Neutrophil (primary cell): ENCODE measurements around the gene CACNA2D3.

Experiments
- H3K27ac ChIP-seq: fragments of 200-600 bp; sonication (generic); 2 replicates; pipeline ENCODE4 v1.5.1; 2016; ENCODE audit warnings: mild to moderate bottlenecking, moderate library complexity
- H3K27me3 ChIP-seq: fragments of 200-600 bp; sonication (generic); 2 replicates; pipeline ENCODE4 v1.6.0; 2016; ENCODE audit warnings: mild to moderate bottlenecking
- H3K36me3 ChIP-seq: fragments of 200-600 bp; sonication (generic); 2 replicates; pipeline ENCODE4 v1.5.1; 2017
- H3K4me1 ChIP-seq, 2 experiments: fragments of 200-600 bp in 1 of 2; sonication (generic) in 1 of 2; 1 replicate in 1 of 2; 2 replicates in 1 of 2; pipeline versions ENCODE4 v1.5.1 to v1.6.1; 2013 to 2016; ENCODE audit warnings: low read depth in 1 of 2, low read length in 1 of 2, mild to moderate bottlenecking in 1 of 2, moderate library complexity in 1 of 2; ENCODE audit not compliant: control insufficient read depth in 1 of 2, insufficient read depth in 1 of 2
- H3K4me3 ChIP-seq, 2 experiments: fragments of 200-600 bp in 1 of 2; sonication (generic) in 1 of 2; 1 replicate in 1 of 2; 2 replicates in 1 of 2; pipeline ENCODE4 v1.5.1; 2013 to 2016; ENCODE audit warnings: low read depth in 1 of 2, low read length in 1 of 2, mild to moderate bottlenecking in 1 of 2, moderate library complexity in 1 of 2
- H3K9me3 ChIP-seq: fragments of 200-600 bp; sonication (generic); 2 replicates; pipeline ENCODE4 v1.5.1; 2016
- TF ChIP-seq, protein P1 (sequence below): fragments of 200-600 bp; sonication (generic); IDR thresholded peaks from 2 replicates; pipeline ENCODE4 v1.5.1; 2016; ENCODE audit warnings: antibody characterized with exemption

Gene CACNA2D3

DNA sequence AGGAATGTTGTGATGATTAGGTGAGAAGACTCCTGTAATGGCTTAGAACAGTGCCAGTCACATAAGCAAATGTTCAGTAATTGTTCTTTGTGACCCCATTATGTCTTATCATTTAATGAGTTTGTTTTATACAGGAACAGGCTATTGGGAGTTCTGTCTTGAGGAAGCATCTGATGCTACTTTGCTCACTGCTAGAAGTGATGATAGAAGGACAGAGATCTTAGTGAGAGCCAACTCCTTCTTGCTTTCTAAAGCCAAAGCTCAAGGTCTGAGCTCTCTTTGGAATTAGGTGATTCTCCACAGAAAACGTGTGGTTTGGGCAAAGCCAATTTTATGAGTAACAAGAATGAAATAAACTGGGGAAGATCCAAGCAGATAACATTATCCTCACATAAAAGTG lies 590.7 kb downstream of the CACNA2D3 start:
- TF ChIP-seq, protein P1, sequence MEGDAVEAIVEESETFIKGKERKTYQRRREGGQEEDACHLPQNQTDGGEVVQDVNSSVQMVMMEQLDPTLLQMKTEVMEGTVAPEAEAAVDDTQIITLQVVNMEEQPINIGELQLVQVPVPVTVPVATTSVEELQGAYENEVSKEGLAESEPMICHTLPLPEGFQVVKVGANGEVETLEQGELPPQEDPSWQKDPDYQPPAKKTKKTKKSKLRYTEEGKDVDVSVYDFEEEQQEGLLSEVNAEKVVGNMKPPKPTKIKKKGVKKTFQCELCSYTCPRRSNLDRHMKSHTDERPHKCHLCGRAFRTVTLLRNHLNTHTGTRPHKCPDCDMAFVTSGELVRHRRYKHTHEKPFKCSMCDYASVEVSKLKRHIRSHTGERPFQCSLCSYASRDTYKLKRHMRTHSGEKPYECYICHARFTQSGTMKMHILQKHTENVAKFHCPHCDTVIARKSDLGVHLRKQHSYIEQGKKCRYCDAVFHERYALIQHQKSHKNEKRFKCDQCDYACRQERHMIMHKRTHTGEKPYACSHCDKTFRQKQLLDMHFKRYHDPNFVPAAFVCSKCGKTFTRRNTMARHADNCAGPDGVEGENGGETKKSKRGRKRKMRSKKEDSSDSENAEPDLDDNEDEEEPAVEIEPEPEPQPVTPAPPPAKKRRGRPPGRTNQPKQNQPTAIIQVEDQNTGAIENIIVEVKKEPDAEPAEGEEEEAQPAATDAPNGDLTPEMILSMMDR: no peak
- H3K4me3 ChIP-seq: no peak overlapping the region
- no peak overlapping the region for H3K27ac ChIP-seq
- H3K36me3 ChIP-seq: no peaks in the 10 kb centered on the region
- H3K9me3 ChIP-seq: no peaks in the 10 kb centered on the region
- H3K4me1 ChIP-seq: no peaks in the 10 kb centered on the region
- H3K27me3 ChIP-seq: no peaks in the 10 kb centered on the region

DNA sequence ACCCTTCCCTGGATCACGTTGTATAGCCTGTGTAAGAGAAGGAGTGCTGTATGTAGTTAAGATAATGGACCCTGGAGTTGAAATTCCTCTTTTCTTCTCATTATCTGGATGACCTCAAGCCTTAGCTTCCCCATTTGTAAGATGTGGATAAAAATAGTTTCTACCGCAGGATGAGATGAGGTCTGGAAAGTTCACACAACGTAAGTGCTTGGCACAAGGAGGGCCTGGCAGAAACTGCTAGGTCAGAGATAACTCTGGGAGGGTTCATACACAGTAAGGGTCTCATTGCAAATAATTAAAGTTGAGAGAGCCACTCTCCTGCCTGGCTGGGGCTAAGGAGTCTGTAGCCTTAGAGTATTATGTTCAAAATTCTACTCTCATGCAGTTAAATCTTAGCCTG lies 591.1 kb downstream of the CACNA2D3 start:
- Histone ChIP-seq H3K27ac (no peak overlapping the region), H3K9me3 (no peaks in the 10 kb centered on the region), H3K4me1 (no peaks in the 10 kb centered on the region), H3K27me3 (no peaks in the 10 kb centered on the region), H3K4me3 (no peak overlapping the region), H3K36me3 (no peaks in the 10 kb centered on the region)
- TF ChIP-seq, protein P1: no peak

DNA sequence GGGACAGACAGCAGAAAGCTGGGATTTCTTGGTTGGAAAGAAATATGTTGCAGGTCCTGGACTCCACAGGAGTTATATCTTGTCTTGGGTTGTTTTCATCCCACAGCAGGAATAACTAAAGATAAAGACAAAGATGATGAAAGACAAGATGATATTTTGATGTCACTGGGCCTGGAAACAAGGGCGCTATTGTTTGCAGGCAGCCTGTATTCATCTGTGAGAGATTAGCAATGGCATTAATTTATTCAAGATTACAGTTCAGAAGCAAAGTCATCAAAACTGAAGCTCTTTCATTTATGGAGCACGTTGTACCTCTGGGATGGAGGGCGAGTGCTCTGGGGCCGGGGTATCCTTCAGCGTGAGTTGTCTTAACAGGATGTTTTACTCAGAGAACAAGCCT lies 591.7 kb downstream of the CACNA2D3 start:
- Histone ChIP-seq H3K27me3 (no peaks in the 10 kb centered on the region), H3K9me3 (no peaks in the 10 kb centered on the region)
- TF ChIP-seq, protein P1: no peak

DNA sequence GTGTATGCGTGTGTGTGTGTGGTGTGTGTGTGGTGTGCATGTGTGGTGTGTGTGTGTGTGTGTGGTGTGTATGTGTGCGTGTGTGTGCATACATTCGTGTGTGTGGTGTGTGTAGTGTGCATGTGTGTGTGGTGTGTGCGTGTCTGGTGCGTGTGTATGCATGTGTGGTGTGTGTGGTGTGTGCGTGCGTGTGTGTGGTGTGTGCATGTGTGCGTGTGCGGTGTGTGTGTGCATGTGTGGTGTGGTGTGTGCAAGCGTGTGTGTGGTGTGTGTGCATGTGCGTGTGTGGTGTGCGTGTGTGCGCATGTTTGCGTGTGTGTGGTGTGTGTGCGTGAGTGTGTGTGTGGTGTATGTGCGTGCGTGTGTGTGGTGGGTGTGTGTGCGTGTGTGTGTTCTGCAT lies 595.2 kb downstream of the CACNA2D3 start:
- Histone ChIP-seq H3K4me3 (no peak overlapping the region), H3K4me1 (no peaks in the 10 kb centered on the region), H3K9me3 (no peaks in the 10 kb centered on the region), H3K36me3 (no peaks in the 10 kb centered on the region), H3K27ac (no peak overlapping the region), H3K27me3 (no peaks in the 10 kb centered on the region)
- TF ChIP-seq, protein P1: no peak

More for the DNA sequence above, 591.7 kb downstream of the CACNA2D3 start:
- no peak overlapping the region for H3K27ac ChIP-seq
- no peaks in the 10 kb centered on the region for H3K36me3 ChIP-seq
- no peak overlapping the region for H3K4me3 ChIP-seq
- H3K4me1 ChIP-seq: no peaks in the 10 kb centered on the region

DNA sequence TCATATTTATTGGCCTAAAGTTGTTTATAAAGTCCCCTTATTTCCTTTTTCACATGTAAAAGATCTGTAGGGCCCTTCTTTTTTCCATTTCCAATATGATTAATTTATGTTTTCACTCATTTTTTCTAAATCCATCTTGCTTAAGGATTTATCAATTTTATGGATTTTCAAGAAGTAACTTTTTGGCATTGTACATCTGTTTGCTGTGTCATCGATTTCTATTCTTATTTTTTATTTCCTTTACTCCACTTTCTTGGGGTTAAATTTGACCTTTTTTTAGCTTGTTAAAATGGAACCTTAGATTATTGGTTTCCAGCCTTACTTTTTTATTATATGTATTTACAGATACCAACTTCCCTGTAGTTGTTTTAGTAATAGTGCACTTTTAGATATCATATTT lies 597.6 kb downstream of the CACNA2D3 start:
- Histone ChIP-seq H3K9me3 (no peaks in the 10 kb centered on the region), H3K27me3 (no peaks in the 10 kb centered on the region), H3K4me3 (no peak overlapping the region), H3K36me3 (no peaks in the 10 kb centered on the region), H3K27ac (no peak overlapping the region), H3K4me1 (no peaks in the 10 kb centered on the region)
- TF ChIP-seq, protein P1: no peak

DNA sequence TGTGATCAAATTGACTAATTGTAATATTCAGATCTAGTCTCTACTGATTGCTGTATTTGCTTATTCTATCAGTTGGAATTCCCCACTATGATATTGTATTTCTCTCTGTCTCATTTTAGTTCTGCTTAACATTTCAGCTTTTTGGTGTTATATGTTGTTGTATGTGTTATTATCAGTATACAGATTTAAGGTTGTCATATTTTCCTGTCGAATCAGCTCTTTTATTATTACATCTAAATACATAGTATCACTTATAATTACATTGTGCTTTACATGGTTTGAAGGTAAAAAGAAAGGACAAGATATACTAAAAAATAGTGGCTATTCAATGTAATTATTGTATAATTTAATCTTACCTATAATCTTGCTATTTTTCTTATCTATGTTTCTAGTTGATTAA lies 598.3 kb downstream of the CACNA2D3 start:
- H3K27ac ChIP-seq: no peak overlapping the region
- no peak overlapping the region for H3K4me3 ChIP-seq
- TF ChIP-seq, protein P1: no peak
- H3K36me3 ChIP-seq: no peaks in the 10 kb centered on the region
- H3K4me1 ChIP-seq: no peaks in the 10 kb centered on the region
- H3K9me3 ChIP-seq: no peaks in the 10 kb centered on the region
- no peaks in the 10 kb centered on the region for H3K27me3 ChIP-seq
